HG02763 (cell line): ENCODE data around the gene ACSM2B.
"Not testable (repeated sequence)": the region's sequence is repeated elsewhere in the genome, so short reads cannot be mapped to it uniquely, and the experiment has no call there.

Experiments used
- ATAC-seq: cut with Tn5 transposase; IDR thresholded peaks from one replicate; pipeline ENCODE4 v1.9.1; 2021; ENCODE audit warnings: mild to moderate bottlenecking, moderate library complexity; ENCODE audit not compliant: unreplicated experiment

ACSM2B gene

DNA sequence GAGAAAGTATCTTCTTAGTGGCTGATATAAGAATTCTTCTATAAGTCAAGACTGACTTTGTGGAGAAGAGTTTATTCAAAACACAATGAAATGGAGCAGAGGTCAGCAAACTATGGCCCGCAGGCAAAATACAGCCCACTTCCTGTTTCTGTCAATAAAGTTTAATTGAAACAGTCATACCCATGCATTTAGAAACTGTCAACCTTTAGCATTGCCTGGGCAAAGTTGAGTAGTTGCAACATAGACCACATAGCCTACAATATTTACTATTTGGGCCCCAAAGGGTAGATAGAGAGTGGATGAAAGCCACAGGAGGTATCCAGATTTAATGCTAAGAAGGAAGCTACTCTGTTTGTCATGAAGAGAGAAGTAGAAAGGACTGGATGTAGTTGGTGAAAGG is 38.0 kb downstream of the ACSM2B start:
- no peak for ATAC-seq

GRCh38 chr16:20536669-20537068 is 39.5 kb downstream of the ACSM2B start:
- ATAC-seq, result not testable (repeated sequence)

- not testable (repeated sequence) for ATAC-seq
Observed at GRCh38 chr16:20532284-20532792, 43.8 kb downstream of the ACSM2B start.

DNA sequence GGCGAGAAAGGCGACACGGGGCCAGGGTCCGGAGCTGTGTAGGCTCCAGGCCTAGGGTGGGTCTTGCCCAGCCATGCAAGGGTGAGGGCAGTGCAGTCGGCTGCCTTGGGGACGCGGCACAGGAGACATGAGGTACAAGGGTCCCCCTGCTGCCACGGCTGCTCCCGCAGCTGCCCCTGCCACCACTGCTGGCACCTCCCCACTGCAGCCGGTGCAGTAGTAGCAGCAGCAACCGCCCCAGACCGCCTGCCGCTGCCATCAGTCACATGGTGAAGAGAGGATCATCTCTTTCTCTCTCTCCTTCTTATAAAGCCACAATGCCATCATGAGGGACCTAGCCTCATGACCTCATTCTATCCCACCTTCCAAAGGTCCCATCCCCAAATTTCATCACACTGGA is 44.4 kb downstream of the ACSM2B start:
- not testable (repeated sequence) for ATAC-seq

- no peak for ATAC-seq
Observed at GRCh38 chr16:20520103-20520502, 56.1 kb downstream of the ACSM2B start.

GRCh38 chr16:20519231-20519630 is 56.9 kb downstream of the ACSM2B start:
- no peak for ATAC-seq

DNA sequence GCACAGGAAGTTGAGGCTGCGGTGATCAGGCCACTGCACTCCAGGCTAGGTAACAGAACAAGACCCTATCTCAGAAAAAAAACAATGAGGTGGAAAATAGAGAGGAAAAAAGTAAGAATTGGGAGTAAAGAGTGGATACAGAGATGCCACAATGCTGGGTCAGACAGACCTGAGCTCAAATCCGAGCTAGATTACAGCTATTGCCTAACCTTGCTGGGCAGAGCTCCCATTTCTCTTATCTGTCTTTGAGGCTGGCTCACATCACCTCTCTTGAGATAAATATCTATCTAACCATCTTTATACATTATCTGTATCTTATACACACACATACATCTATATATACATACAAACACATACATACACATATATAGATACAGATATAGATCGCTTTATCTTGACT is 59.0 kb downstream of the ACSM2B start:
- no peak for ATAC-seq

GRCh38 chr16:20515688-20516090 is 60.5 kb downstream of the ACSM2B start:
- no peak for ATAC-seq

DNA sequence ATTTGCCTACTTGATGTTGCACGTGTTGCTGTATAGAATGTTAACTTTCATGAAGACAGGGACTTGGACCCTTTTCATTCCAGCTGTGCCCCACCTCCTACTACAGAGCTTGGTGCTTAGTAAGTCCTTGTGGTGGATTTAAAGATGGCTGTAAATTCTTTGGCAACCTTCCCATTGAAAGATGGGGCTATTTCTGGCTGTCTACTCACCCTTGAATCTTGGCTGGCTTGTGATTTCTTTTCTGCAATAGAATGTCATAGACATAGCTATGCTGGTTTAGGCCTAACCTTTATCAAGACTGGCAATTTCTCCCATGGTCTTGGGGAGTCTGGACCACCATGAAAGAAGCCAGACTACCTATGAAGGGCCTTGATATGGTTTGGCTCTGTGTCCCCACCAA is 65.8 kb downstream of the ACSM2B start:
- no peak for ATAC-seq

DNA sequence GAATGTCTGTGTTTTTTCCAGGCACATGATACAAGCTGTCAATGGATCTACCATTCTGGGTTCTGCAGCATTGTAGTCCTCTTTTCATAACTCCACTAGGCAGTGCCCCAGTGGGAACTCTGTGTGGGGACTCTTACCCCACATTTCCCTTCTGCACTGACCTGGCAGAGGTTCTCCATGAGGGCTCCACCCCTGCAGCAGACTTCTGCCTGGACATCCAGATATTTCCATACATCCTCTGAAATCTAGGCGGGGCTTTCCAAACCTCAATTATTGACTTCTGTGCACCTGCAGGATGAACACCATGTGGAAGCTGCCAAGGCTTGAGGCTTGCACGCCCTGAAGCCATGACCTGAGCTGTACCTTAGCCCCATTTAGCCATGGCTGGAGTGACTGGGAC is 68.9 kb downstream of the ACSM2B start:
- ATAC-seq, result no peak

GRCh38 chr16:20504418-20504817 is 71.7 kb downstream of the ACSM2B start:
- ATAC-seq, result no peak

GRCh38 chr16:20491448-20491847 is 84.7 kb downstream of the ACSM2B start:
- not testable (repeated sequence) for ATAC-seq

DNA sequence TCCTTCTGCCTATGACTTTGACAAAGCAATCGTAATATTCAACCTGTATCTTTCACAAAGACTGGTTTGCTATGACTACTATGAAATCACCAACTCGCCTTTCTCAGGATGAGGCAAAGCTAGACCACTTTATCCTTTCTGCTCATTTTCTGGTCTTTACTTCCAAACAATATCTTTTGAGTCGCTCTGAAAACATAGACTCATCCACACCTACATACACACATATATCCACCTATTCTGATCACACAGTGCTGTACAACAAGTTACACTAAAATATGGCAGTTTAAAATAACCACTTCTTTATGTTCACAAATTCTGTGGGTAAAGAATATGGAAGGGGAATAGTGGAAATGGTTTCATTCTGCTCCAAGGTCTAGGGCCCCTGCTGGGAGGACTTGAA is 85.2 kb downstream of the ACSM2B start:
- ATAC-seq, result not testable (repeated sequence)
